IMR-90 (cell line): ENCODE data around the gene CNIH2. TPM values are rescaled to one million over a fixed set of nuclear protein-coding genes. Genes with fewer than 3 reads are reported as not detected.
A peak's percentile ranks its signal among the peaks of the same experiment; 100 is the strongest.

Experiments used
- ATAC-seq: fragments of 200-7000 bp; cut with Tn5 transposase; 2 replicates; pipeline ENCODE4 v1.9.1; 2020; ENCODE audit warnings: low read depth, mild to moderate bottlenecking, moderate library complexity
- BruUV-seq: library from RNA; stranded (reverse); fragments of 400-500 nt; replicated peaks from 2 replicates; lab custom pipeline; 2021; lab: Mats Ljungman, UMichigan
- CTCF ChIA-PET: fragments of 300-600 bp; formaldehyde crosslinking; extraction: SDS; loops from one replicate; lab custom pipeline; 2021; ENCODE audit warnings: antibody characterized with exemption; lab: Yijun Ruan, JAX
- POLR2A ChIA-PET: fragments of 300-600 bp; sonication (Branson Sonifier 250); formaldehyde crosslinking; loops from one replicate; lab custom pipeline; 2022; ENCODE audit warnings: antibody characterized with exemption; ENCODE audit not compliant: unreplicated experiment; lab: Charles Lee
- DNase-seq: peaks from one replicate; pipeline ENCODE4 v3.0.0; 2013
- H2AFZ ChIP-seq: replicated peaks from 2 replicates; pipeline ENCODE3; 2013; ENCODE audit warnings: low read length, mild to moderate bottlenecking; ENCODE audit not compliant: poor library complexity
- H2AK5ac ChIP-seq: 2 replicates; pipeline ENCODE4 v1.6.1; 2013; ENCODE audit warnings: low read depth, low read length, inconsistent platforms
- H2AK9ac ChIP-seq: replicated peaks from 2 replicates; pipeline ENCODE3; 2013; ENCODE audit warnings: mild to moderate bottlenecking, low read depth, low read length, moderate library complexity; ENCODE audit not compliant: poor library complexity
- H2BK120ac ChIP-seq: 2 replicates; pipeline ENCODE4 v1.6.1; 2013; ENCODE audit warnings: low read depth, low read length, inconsistent platforms
- H2BK15ac ChIP-seq: 3 replicates; pipeline ENCODE4 v1.6.1; 2013; ENCODE audit warnings: low read depth, low read length, inconsistent platforms
- H2BK20ac ChIP-seq: 2 replicates; pipeline ENCODE4 v1.6.1; 2013; ENCODE audit warnings: low read depth, mild to moderate bottlenecking, inconsistent platforms, low read length, moderate library complexity
- H2BK5ac ChIP-seq: 2 replicates; pipeline ENCODE4 v1.6.1; 2013; ENCODE audit warnings: mild to moderate bottlenecking, low read depth, low read length, inconsistent platforms; ENCODE audit not compliant: poor library complexity, severe bottlenecking
- H3K14ac ChIP-seq: replicated peaks from 2 replicates; pipeline ENCODE4 v1.6.1; 2013; ENCODE audit warnings: low read depth, low read length, inconsistent platforms
- H3K18ac ChIP-seq: 2 replicates; pipeline ENCODE4 v1.6.1; 2013; ENCODE audit warnings: low read depth, low read length, control low read depth
- H3K23ac ChIP-seq: 2 replicates; pipeline ENCODE4 v1.6.1; 2013; ENCODE audit warnings: low read depth, low read length, inconsistent platforms
- H3K27ac ChIP-seq: 2 replicates; pipeline ENCODE4 v1.5.1; 2013; ENCODE audit warnings: mild to moderate bottlenecking, control low read depth, low read length; ENCODE audit not compliant: insufficient read depth
- H3K27me3 ChIP-seq: 2 replicates; pipeline ENCODE4 v1.6.1; 2013; ENCODE audit warnings: low read length; ENCODE audit not compliant: control insufficient read depth, insufficient read depth
- H3K36me3 ChIP-seq: 2 replicates; pipeline ENCODE4 v1.6.1; 2013; ENCODE audit warnings: low read length, mixed read lengths; ENCODE audit not compliant: control insufficient read depth, insufficient read depth
- H3K4ac ChIP-seq: 2 replicates; pipeline ENCODE4 v1.6.1; 2013; ENCODE audit warnings: low read depth, low read length, inconsistent platforms
- H3K4me1 ChIP-seq: 2 replicates; pipeline ENCODE4 v1.6.1; 2013; ENCODE audit warnings: low read length, mixed read lengths; ENCODE audit not compliant: control insufficient read depth, insufficient read depth
- H3K4me2 ChIP-seq: 2 replicates; pipeline ENCODE4 v1.6.1; 2013; ENCODE audit warnings: low read depth, mild to moderate bottlenecking, control low read depth, low read length, moderate library complexity
- H3K4me3 ChIP-seq: 2 replicates; pipeline ENCODE4 v1.5.1; 2013; ENCODE audit warnings: low read depth, mild to moderate bottlenecking, control low read depth, low read length, moderate library complexity; ENCODE audit not compliant: insufficient read depth
- H3K56ac ChIP-seq: 2 replicates; pipeline ENCODE4 v1.6.1; 2013; ENCODE audit warnings: low read length, inconsistent platforms; ENCODE audit not compliant: insufficient read depth; ENCODE audit errors: extremely low read depth
- H3K79me1 ChIP-seq, 2 experiments: 2 replicates each; pipeline ENCODE4 v1.6.1; 2013; ENCODE audit warnings: low read length in 2 of 2, inconsistent platforms in 1 of 2, low read depth in 1 of 2
- H3K9ac ChIP-seq: 2 replicates; pipeline ENCODE4 v1.6.1; 2013; ENCODE audit warnings: low read depth, low read length, control low read depth
- H3K9me1 ChIP-seq: 2 replicates; pipeline ENCODE4 v1.6.1; 2013; ENCODE audit warnings: low read length, inconsistent platforms; ENCODE audit not compliant: insufficient read depth
- H3K9me3 ChIP-seq: 2 replicates; pipeline ENCODE4 v1.6.1; 2013; ENCODE audit warnings: low read length; ENCODE audit not compliant: control insufficient read depth, insufficient read depth
- H4K20me1 ChIP-seq: 2 replicates; pipeline ENCODE4 v1.6.1; 2013; ENCODE audit warnings: low read length, inconsistent platforms; ENCODE audit not compliant: insufficient read depth
- H4K5ac ChIP-seq: 2 replicates; pipeline ENCODE4 v1.6.1; 2013; ENCODE audit warnings: mild to moderate bottlenecking, low read depth, low read length, control low read depth
- H4K8ac ChIP-seq, 2 experiments: 2 replicates each; pipeline ENCODE4 v1.6.1; 2013; ENCODE audit warnings: low read depth in 2 of 2, low read length in 2 of 2, control low read depth in 1 of 2, inconsistent platforms in 1 of 2
- H4K91ac ChIP-seq: 2 replicates; pipeline ENCODE4 v1.6.1; 2013; ENCODE audit warnings: low read depth, low read length, inconsistent platforms; ENCODE audit not compliant: insufficient read depth
- BHLHE40 ChIP-seq: fragments of 150-350 bp; IDR thresholded peaks from 2 replicates; pipeline ENCODE4 v1.6.1; 2016; ENCODE audit warnings: mild to moderate bottlenecking, low read depth, low read length
- CEBPB ChIP-seq: IDR thresholded peaks from 2 replicates; pipeline ENCODE4 v1.6.1; 2012; ENCODE audit warnings: low read depth, low read length, improper control_type of control experiment
- CHD1 ChIP-seq: IDR thresholded peaks from 2 replicates; pipeline ENCODE4 v1.6.1; 2012; ENCODE audit warnings: low read depth, low read length, improper control_type of control experiment
- FOS ChIP-seq: fragments of 150-350 bp; IDR thresholded peaks from 2 replicates; pipeline ENCODE4 v1.6.1; 2016; ENCODE audit warnings: low read depth, low read length
- MAFK ChIP-seq: IDR thresholded peaks from 2 replicates; pipeline ENCODE4 v1.6.1; 2012; ENCODE audit warnings: low read depth, low read length, improper control_type of control experiment
- MAZ ChIP-seq: IDR thresholded peaks from 2 replicates; pipeline ENCODE4 v1.6.1; 2012; ENCODE audit warnings: low read depth, mild to moderate bottlenecking, low read length, improper control_type of control experiment, moderate library complexity, borderline replicate concordance
- MXI1 ChIP-seq: IDR thresholded peaks from 2 replicates; pipeline ENCODE4 v1.6.1; 2012; ENCODE audit warnings: low read depth, mild to moderate bottlenecking, low read length, moderate library complexity, borderline replicate concordance
- NFE2L2 ChIP-seq: fragments of 150-350 bp; IDR thresholded peaks from 2 replicates; pipeline ENCODE4 v1.6.1; 2016; ENCODE audit warnings: low read depth, mild to moderate bottlenecking, low read length
- POLR2A ChIP-seq: IDR thresholded peaks from 2 replicates; pipeline ENCODE4 v1.6.1; 2012; ENCODE audit warnings: mild to moderate bottlenecking, low read depth, low read length
- RAD21 ChIP-seq: IDR thresholded peaks from 2 replicates; pipeline ENCODE4 v1.6.1; 2012; ENCODE audit warnings: low read length, improper control_type of control experiment
- RCOR1 ChIP-seq: IDR thresholded peaks from 2 replicates; pipeline ENCODE4 v1.6.1; 2012; ENCODE audit warnings: mild to moderate bottlenecking, low read length, improper control_type of control experiment; ENCODE audit not compliant: insufficient replicate concordance
- RFX5 ChIP-seq: IDR thresholded peaks from 2 replicates; pipeline ENCODE4 v1.8.0; 2012; ENCODE audit warnings: low read depth, mild to moderate bottlenecking, low read length, moderate library complexity
- SMC3 ChIP-seq: fragments of 150-350 bp; IDR thresholded peaks from 2 replicates; pipeline ENCODE4 v1.6.1; 2016; ENCODE audit warnings: low read depth, mild to moderate bottlenecking, antibody characterized with exemption, low read length, moderate library complexity
- WGBS, 2 experiments: methylation state at CpG; one replicate each; pipeline versions ENCODE4 v1.1.5 to v1.1.7; 2013; ENCODE audit warnings: missing lambda C conversion rate in 2 of 2; ENCODE audit not compliant: insufficient read length in 1 of 2; ENCODE audit errors: extremely low coverage in 2 of 2; 5-methylcytosine and 5-hydroxymethylcytosine counted together
- dilution Hi-C: fragments of 300-500 bp; cut with HindIII; formaldehyde crosslinking; loops from one replicate; pipeline ENCODE4 v1.14.3; 2018; ENCODE audit warnings: low sequenced_read_pairs; ENCODE audit not compliant: unreplicated experiment
- in situ Hi-C: fragments of 300-500 bp; cut with MboI; formaldehyde crosslinking; loops from 3 replicates; pipeline ENCODE4 v1.14.3; 2019; ENCODE audit warnings: low sequenced_read_pairs, inconsistent platforms, mixed read lengths
- intact Hi-C: fragments of 100-400 bp; cut with micrococcal nuclease; formaldehyde crosslinking; loops from 2 replicates; pipeline ENCODE4 v1.10.0; 2022
- polyA plus RNA-seq, 3 experiments: library from polyadenylated mRNA; depleted of rRNA; stranded (reverse); fragments of >200 nt; gene quantifications; 2 replicates each; pipeline ENCODE4 v1.2.3, GENCODE V29; 2012; ENCODE audit warnings: low replicate concordance in 1 of 3
- total RNA-seq: library from RNA; depleted of rRNA; stranded (reverse); fragments of >200 nt; gene quantifications from 2 replicates; pipeline ENCODE4 v1.2.3, GENCODE V29; 2012
- TF ChIP-seq, protein P1 (sequence below): conservative IDR thresholded peaks from 2 replicates; pipeline ENCODE4 v1.5.1; 2012; ENCODE audit warnings: mild to moderate bottlenecking, low read depth, low read length, improper control_type of control experiment
- TF ChIP-seq, protein P2 (sequence below): fragments of 150-350 bp; IDR thresholded peaks from 2 replicates; pipeline ENCODE4 v1.6.1; 2017; ENCODE audit warnings: mild to moderate bottlenecking, antibody characterized with exemption, low read length, low read depth
- TF ChIP-seq, protein P3 (sequence below): fragments of 150-350 bp; IDR thresholded peaks from 2 replicates; pipeline ENCODE4 v1.6.1; 2016; ENCODE audit warnings: low read depth, mild to moderate bottlenecking, low read length, moderate library complexity, borderline replicate concordance

Gene CNIH2
- total and polyA plus RNA-seq, 2 of the 4 experiments (the other 2 are of a cell fraction) = 0.54 to 3.4 TPM

DNA sequence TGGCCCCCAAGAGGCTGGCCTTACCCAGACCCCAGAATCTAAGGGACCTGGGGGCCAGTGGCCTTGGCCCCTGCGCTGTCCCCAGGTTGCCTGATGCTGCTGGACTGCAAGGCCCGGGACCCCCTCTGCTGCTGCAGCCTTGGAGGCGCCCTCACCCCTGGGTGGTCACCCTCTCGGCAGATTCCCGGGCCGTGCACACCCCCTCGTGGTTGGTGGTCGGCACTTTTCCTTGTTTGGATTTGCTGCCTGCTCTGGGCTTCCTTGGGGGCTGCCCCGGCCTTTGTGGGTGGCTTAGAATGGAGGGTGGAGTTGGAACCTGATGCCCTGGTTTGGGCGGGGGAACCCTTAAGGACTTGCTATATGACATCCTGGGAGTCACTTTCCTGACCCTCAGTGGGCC, 53.0 kb downstream of the CNIH2 start:
- Histone ChIP-seq H3K79me1 (peaks cover 5 to 59% of the 10 kb centered on the region in 2 experiments), H3K9ac (no peak overlapping the region), H3K4me3 (no peak overlapping the region), H3K23ac (no peak overlapping the region), H3K14ac (no peak overlapping the region), H3K27ac (no peak overlapping the region), H3K4me2 (no peak overlapping the region), H3K27me3 (no peaks in the 10 kb centered on the region), H3K9me1 (peaks cover 12% of the 10 kb centered on the region), H2AK9ac (peak overlapping the region; percentile 43), H4K8ac (no peak overlapping the region), H2AK5ac (no peak overlapping the region), H4K5ac (no peak overlapping the region), H2AFZ (peak overlapping the region; percentile 24), H2BK20ac (no peak overlapping the region), H2BK120ac (no peak overlapping the region), H3K36me3 (peaks cover 18% of the 10 kb centered on the region), H2BK15ac (no peak overlapping the region), H3K56ac (no peak overlapping the region), H3K9me3 (no peaks in the 10 kb centered on the region), H4K91ac (no peak overlapping the region), H3K4me1 (peaks cover 34% of the 10 kb centered on the region), H2BK5ac (no peak overlapping the region), H3K18ac (no peak overlapping the region), H3K4ac (no peak overlapping the region), H4K20me1 (peaks cover 5% of the 10 kb centered on the region; the same call in 1 of the 2 replicates)
- BruUV-seq = no TSS peak
- intact Hi-C loops (no loop called here), dilution Hi-C loops (no loop called here), in situ Hi-C loops (no loop called here)
- ATAC-seq (no peak), DNase-seq (no peak)
- WGBS, 2 experiments = 51% methylated on average over 6 of the region's 10 CpGs; no CpG with 5 or more reads in 1 of the 2 experiments
- TF ChIP-seq BHLHE40 (no peak), RFX5 (no peak), POLR2A (no peak), MAZ (no peak), RAD21 (no peak), FOS (no peak), MAFK (no peak), CHD1 (no peak), SMC3 (no peak), NFE2L2 (no peak), RCOR1 (no peak), MXI1 (no peak), CEBPB (no peak)
- TF ChIP-seq, protein P1, sequence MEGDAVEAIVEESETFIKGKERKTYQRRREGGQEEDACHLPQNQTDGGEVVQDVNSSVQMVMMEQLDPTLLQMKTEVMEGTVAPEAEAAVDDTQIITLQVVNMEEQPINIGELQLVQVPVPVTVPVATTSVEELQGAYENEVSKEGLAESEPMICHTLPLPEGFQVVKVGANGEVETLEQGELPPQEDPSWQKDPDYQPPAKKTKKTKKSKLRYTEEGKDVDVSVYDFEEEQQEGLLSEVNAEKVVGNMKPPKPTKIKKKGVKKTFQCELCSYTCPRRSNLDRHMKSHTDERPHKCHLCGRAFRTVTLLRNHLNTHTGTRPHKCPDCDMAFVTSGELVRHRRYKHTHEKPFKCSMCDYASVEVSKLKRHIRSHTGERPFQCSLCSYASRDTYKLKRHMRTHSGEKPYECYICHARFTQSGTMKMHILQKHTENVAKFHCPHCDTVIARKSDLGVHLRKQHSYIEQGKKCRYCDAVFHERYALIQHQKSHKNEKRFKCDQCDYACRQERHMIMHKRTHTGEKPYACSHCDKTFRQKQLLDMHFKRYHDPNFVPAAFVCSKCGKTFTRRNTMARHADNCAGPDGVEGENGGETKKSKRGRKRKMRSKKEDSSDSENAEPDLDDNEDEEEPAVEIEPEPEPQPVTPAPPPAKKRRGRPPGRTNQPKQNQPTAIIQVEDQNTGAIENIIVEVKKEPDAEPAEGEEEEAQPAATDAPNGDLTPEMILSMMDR = no peak
- TF ChIP-seq, protein P2, sequence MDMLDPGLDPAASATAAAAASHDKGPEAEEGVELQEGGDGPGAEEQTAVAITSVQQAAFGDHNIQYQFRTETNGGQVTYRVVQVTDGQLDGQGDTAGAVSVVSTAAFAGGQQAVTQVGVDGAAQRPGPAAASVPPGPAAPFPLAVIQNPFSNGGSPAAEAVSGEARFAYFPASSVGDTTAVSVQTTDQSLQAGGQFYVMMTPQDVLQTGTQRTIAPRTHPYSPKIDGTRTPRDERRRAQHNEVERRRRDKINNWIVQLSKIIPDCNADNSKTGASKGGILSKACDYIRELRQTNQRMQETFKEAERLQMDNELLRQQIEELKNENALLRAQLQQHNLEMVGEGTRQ = no peak
- TF ChIP-seq, protein P3, sequence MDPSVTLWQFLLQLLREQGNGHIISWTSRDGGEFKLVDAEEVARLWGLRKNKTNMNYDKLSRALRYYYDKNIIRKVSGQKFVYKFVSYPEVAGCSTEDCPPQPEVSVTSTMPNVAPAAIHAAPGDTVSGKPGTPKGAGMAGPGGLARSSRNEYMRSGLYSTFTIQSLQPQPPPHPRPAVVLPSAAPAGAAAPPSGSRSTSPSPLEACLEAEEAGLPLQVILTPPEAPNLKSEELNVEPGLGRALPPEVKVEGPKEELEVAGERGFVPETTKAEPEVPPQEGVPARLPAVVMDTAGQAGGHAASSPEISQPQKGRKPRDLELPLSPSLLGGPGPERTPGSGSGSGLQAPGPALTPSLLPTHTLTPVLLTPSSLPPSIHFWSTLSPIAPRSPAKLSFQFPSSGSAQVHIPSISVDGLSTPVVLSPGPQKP = no peak
- ChIA-PET CTCF (no interaction called here), POLR2A (no interaction called here)
